Posterior cingulate gyrus (tissue), 11 donors: ENCODE results near the gene DLK1.

ENCODE experiments used
- DNase-seq, 10 donors: peaks; one replicate each; pipeline versions ENCODE4 v3.0.0 to v3.0.0-alpha.2; 2020 to 2021; ENCODE audit warnings: mixed read lengths in 3 of 10
- intact Hi-C: fragments of 100-400 bp; cut with DNase I; formaldehyde crosslinking; loops from one replicate; pipeline ENCODE4 v1.15.1; 2023

DLK1 gene

GRCh38 chr14:100748944-100749343 is 22.3 kb downstream of the DLK1 start:
- intact Hi-C loops, result no loop called here
- DNase-seq, result no peak

- DNase-seq, result no peak
These were observed 23.4 kb downstream of the DLK1 start for GRCh38 chr14:100749967-100750597.

GRCh38 chr14:100750762-100751699 is 24.3 kb downstream of the DLK1 start:
- peak in 1 of 10 donors; percentile 37 for DNase-seq
- intact Hi-C loops, result no loop called here

More at GRCh38 chr14:100749967-100750597, 23.4 kb downstream of the DLK1 start:
- intact Hi-C loops, result no loop called here

- DNase-seq, result no peak
- intact Hi-C loops, result no loop called here
These were observed 27.3 kb downstream of the DLK1 start for GRCh38 chr14:100754020-100754419.

- DNase-seq, result no peak
- intact Hi-C loops, result no loop called here
These were observed 29.0 kb downstream of the DLK1 start for GRCh38 chr14:100755649-100756048.

GRCh38 chr14:100761481-100761880 is 34.8 kb downstream of the DLK1 start:
- intact Hi-C loops, result no loop called here
- DNase-seq, result no peak

GRCh38 chr14:100762089-100762515 is 35.4 kb downstream of the DLK1 start:
- DNase-seq, result no peak
- intact Hi-C loops, result no loop called here

GRCh38 chr14:100762901-100763300 is 36.2 kb downstream of the DLK1 start:
- intact Hi-C loops, result no loop called here
- DNase-seq, result no peak

- peak in 1 of 10 donors; percentile 56 for DNase-seq
- intact Hi-C loops, result no loop called here
These were observed 37.9 kb downstream of the DLK1 start for GRCh38 chr14:100764471-100765115.

GRCh38 chr14:100765296-100765695 is 38.6 kb downstream of the DLK1 start:
- intact Hi-C loops, result no loop called here
- peak in 1 of 10 donors; percentile 67 for DNase-seq

- DNase-seq, result peak in 1 of 10 donors; percentile 47
- intact Hi-C loops, result no loop called here
These were observed 39.3 kb downstream of the DLK1 start for GRCh38 chr14:100765991-100766390.

- intact Hi-C loops, result no loop called here
- peak in 1 of 10 donors; percentile 50 for DNase-seq
These were observed 40.5 kb downstream of the DLK1 start for GRCh38 chr14:100767003-100767787.

- intact Hi-C loops, result no loop called here
- DNase-seq, result peak in 2 of 10 donors; percentile 20 to 66
These were observed 41.3 kb downstream of the DLK1 start for GRCh38 chr14:100767788-100768536.

GRCh38 chr14:100769035-100769939 is 42.6 kb downstream of the DLK1 start:
- DNase-seq, result peak in 2 of 10 donors; percentile 57 to 72
- intact Hi-C loops, result no loop called here

- no peak for DNase-seq
- intact Hi-C loops, result no loop called here
These were observed 43.4 kb downstream of the DLK1 start for GRCh38 chr14:100770046-100770445.

GRCh38 chr14:100770605-100771120 is 44.0 kb downstream of the DLK1 start:
- DNase-seq, result peak in 2 of 10 donors; percentile 67 to 77
- intact Hi-C loops, result no loop called here

- DNase-seq, result peak in 2 of 10 donors; percentile 16 to 50
These were observed 44.6 kb downstream of the DLK1 start for GRCh38 chr14:100771121-100771800.

More at GRCh38 chr14:100771121-100771800, 44.6 kb downstream of the DLK1 start:
- intact Hi-C loops, result no loop called here
